Choroid plexus epithelial cell (primary cell): ENCODE data around the gene EAPP.
"Not testable (repeated sequence)": the region's sequence is repeated elsewhere in the genome, so short reads cannot be mapped to it uniquely, and the experiment has no call there.

ENCODE experiments used
- DNase-seq: peaks from one replicate; pipeline ENCODE4 v3.0.0-alpha.2; 2010; ENCODE audit warnings: low read depth
- H3K4me3 ChIP-seq: 2 replicates; pipeline ENCODE4 v1.5.1; 2011; ENCODE audit warnings: low read depth, mild to moderate bottlenecking, control low read depth, low read length, moderate library complexity
- CTCF ChIP-seq: conservative IDR thresholded peaks from 2 replicates; pipeline ENCODE4 v1.5.1; 2011; ENCODE audit warnings: low read depth, mild to moderate bottlenecking, control low read depth, inconsistent platforms, low read length, moderate library complexity

Gene EAPP

GRCh38 chr14:34479694-34480093, 59.8 kb downstream of the EAPP start:
- TF ChIP-seq CTCF = no peak
- DNase-seq = no peak
- no peak overlapping the region for H3K4me3 ChIP-seq

- no peak for DNase-seq
- TF ChIP-seq CTCF = no peak
- no peak overlapping the region for H3K4me3 ChIP-seq
These were observed 61.2 kb downstream of the EAPP start for GRCh38 chr14:34478261-34478660.

GRCh38 chr14:34476036-34476435, 63.5 kb downstream of the EAPP start:
- DNase-seq, H3K4me3 ChIP-seq: not testable (repeated sequence)

- DNase-seq = no peak
- no peak for TF ChIP-seq CTCF
- H3K4me3 ChIP-seq = no peak overlapping the region
These were observed 64.3 kb downstream of the EAPP start for GRCh38 chr14:34475163-34475562.

- no peak for TF ChIP-seq CTCF
- DNase-seq = no peak
- H3K4me3 ChIP-seq = no peak overlapping the region
These were observed 65.3 kb downstream of the EAPP start for GRCh38 chr14:34474187-34474679.

- H3K4me3 ChIP-seq = no peak overlapping the region
- no peak for DNase-seq
- TF ChIP-seq CTCF = no peak
These were observed 66.7 kb downstream of the EAPP start for GRCh38 chr14:34472706-34473279.

GRCh38 chr14:34470319-34470718, 69.2 kb downstream of the EAPP start:
- no peak for TF ChIP-seq CTCF

More at GRCh38 chr14:34470319-34470718, 69.2 kb downstream of the EAPP start:
- H3K4me3 ChIP-seq = no peak overlapping the region
- no peak for DNase-seq
